Measurements from ENCODE around the gene PIK3C3. TPM values are rescaled to one million over a fixed set of nuclear protein-coding genes. Genes with fewer than 3 reads are reported as not detected.

The PIK3C3 gene
- total RNA-seq, 1 donor from 2014 or later: 62.8 TPM

GRCh38 chr18:42094875-42095274, 139.8 kb downstream of the PIK3C3 start:
- no peaks in the 10 kb centered on the region for H3K36me3 Mint-ChIP-seq (ENCODE audit: low read depth, unreplicated experiment)
- H3K4me3 Mint-ChIP-seq (ENCODE audit: unreplicated experiment): no peak overlapping the region
- no peaks in the 10 kb centered on the region for H3K9me3 Mint-ChIP-seq (ENCODE audit: unreplicated experiment)
- H3K27me3 Mint-ChIP-seq (ENCODE audit: unreplicated experiment): no peaks in the 10 kb centered on the region
- DNase-seq (ENCODE audit: low spot score): no peak
- no peak for TF ChIP-seq CTCF (IDR thresholded peaks at IDR 0.05; ENCODE audit: unreplicated experiment)
- no peak overlapping the region for H3K27ac Mint-ChIP-seq (ENCODE audit: unreplicated experiment)
- no peaks in the 10 kb centered on the region for H3K4me1 Mint-ChIP-seq (ENCODE audit: unreplicated experiment)

GRCh38 chr18:42095732-42096377, 140.8 kb downstream of the PIK3C3 start:
- Mint-ChIP-seq H3K36me3 (ENCODE audit: low read depth, unreplicated experiment) (no peaks in the 10 kb centered on the region), H3K4me1 (ENCODE audit: unreplicated experiment) (no peaks in the 10 kb centered on the region), H3K9me3 (ENCODE audit: unreplicated experiment) (no peaks in the 10 kb centered on the region), H3K27me3 (ENCODE audit: unreplicated experiment) (no peaks in the 10 kb centered on the region), H3K27ac (ENCODE audit: unreplicated experiment) (no peak overlapping the region), H3K4me3 (ENCODE audit: unreplicated experiment) (no peak overlapping the region)
- no peak for TF ChIP-seq CTCF (IDR thresholded peaks at IDR 0.05; ENCODE audit: unreplicated experiment)
- no peak for DNase-seq (ENCODE audit: low spot score)

- Mint-ChIP-seq H3K4me3 (ENCODE audit: unreplicated experiment) (no peak overlapping the region), H3K9me3 (ENCODE audit: unreplicated experiment) (no peaks in the 10 kb centered on the region), H3K27me3 (ENCODE audit: unreplicated experiment) (no peaks in the 10 kb centered on the region), H3K36me3 (ENCODE audit: low read depth, unreplicated experiment) (no peaks in the 10 kb centered on the region), H3K4me1 (ENCODE audit: unreplicated experiment) (peaks cover 13% of the 10 kb centered on the region), H3K27ac (ENCODE audit: unreplicated experiment) (no peak overlapping the region)
- DNase-seq (ENCODE audit: low spot score): no peak
- no peak for TF ChIP-seq CTCF (IDR thresholded peaks at IDR 0.05; ENCODE audit: unreplicated experiment)
Observed at GRCh38 chr18:42100248-42100647, 145.2 kb downstream of the PIK3C3 start.

GRCh38 chr18:42100911-42101310, 145.9 kb downstream of the PIK3C3 start:
- Mint-ChIP-seq H3K27me3 (ENCODE audit: unreplicated experiment) (no peaks in the 10 kb centered on the region), H3K36me3 (ENCODE audit: low read depth, unreplicated experiment) (no peaks in the 10 kb centered on the region), H3K4me1 (ENCODE audit: unreplicated experiment) (peaks cover 13% of the 10 kb centered on the region), H3K9me3 (ENCODE audit: unreplicated experiment) (no peaks in the 10 kb centered on the region), H3K27ac (ENCODE audit: unreplicated experiment) (no peak overlapping the region), H3K4me3 (ENCODE audit: unreplicated experiment) (no peak overlapping the region)
- no peak for TF ChIP-seq CTCF (IDR thresholded peaks at IDR 0.05; ENCODE audit: unreplicated experiment)
- DNase-seq (ENCODE audit: low spot score): no peak

GRCh38 chr18:42105394-42105793, 150.4 kb downstream of the PIK3C3 start:
- no peak for DNase-seq (ENCODE audit: low spot score)
- no peaks in the 10 kb centered on the region for H3K9me3 Mint-ChIP-seq (ENCODE audit: unreplicated experiment)
- H3K27me3 Mint-ChIP-seq (ENCODE audit: unreplicated experiment): peaks cover 5% of the 10 kb centered on the region
- H3K36me3 Mint-ChIP-seq (ENCODE audit: low read depth, unreplicated experiment): no peaks in the 10 kb centered on the region
- peaks cover 17% of the 10 kb centered on the region for H3K4me1 Mint-ChIP-seq (ENCODE audit: unreplicated experiment)
- H3K4me3 Mint-ChIP-seq (ENCODE audit: unreplicated experiment): no peak overlapping the region
- H3K27ac Mint-ChIP-seq (ENCODE audit: unreplicated experiment): no peak overlapping the region
- TF ChIP-seq CTCF (IDR thresholded peaks at IDR 0.05; ENCODE audit: unreplicated experiment): no peak
